Ascending aorta (tissue), 2 donors: ENCODE data around the gene BST1. TPM values are rescaled to one million over a fixed set of nuclear protein-coding genes. Genes with fewer than 3 reads are reported as not detected.

Source experiments
- DNase-seq, 2 donors: peaks; one replicate each; pipeline ENCODE4 v3.0.0-alpha.2; 2019; ENCODE audit warnings: low spot score in 2 of 2
- H3K27ac ChIP-seq, 2 donors: fragments of 200-600 bp; sonication (generic); one replicate each; pipeline ENCODE4 v1.5.1; 2016 to 2017; ENCODE audit warnings: mild to moderate bottlenecking in 1 of 2
- H3K27me3 ChIP-seq: fragments of 200-600 bp; sonication (generic); one replicate; pipeline ENCODE4 v1.5.1; 2017
- H3K36me3 ChIP-seq, 2 donors: fragments of 200-600 bp; sonication (generic); one replicate each; pipeline ENCODE4 v1.5.1; 2016
- H3K4me1 ChIP-seq, 2 donors: fragments of 200-600 bp; sonication (generic); one replicate each; pipeline ENCODE4 v1.5.1; 2016 to 2017; ENCODE audit warnings: mild to moderate bottlenecking in 1 of 2
- H3K4me3 ChIP-seq, 2 donors: fragments of 200-600 bp; sonication (generic); one replicate each; pipeline ENCODE4 v1.5.1; 2016 to 2017; ENCODE audit warnings: mild to moderate bottlenecking in 1 of 2
- H3K9me3 ChIP-seq, 2 donors: fragments of 200-600 bp; sonication (generic); one replicate each; pipeline ENCODE4 v1.5.1; 2016
- intact Hi-C: fragments of 100-400 bp; cut with DNase I; formaldehyde crosslinking; loops from one replicate; pipeline ENCODE4 v1.15.1; 2023
- total RNA-seq: library from RNA; depleted of rRNA; stranded (reverse); fragments of >200 nt; gene quantifications from one replicate; pipeline ENCODE4 v1.1.0, GENCODE V29; 2016
- TF ChIP-seq, protein P1 (sequence below), 3 experiments: fragments of 200-600 bp in 2 of 3; fragments of 450-650 bp in 1 of 3; sonication (generic) in 2 of 3; IDR thresholded peaks; one replicate each; pipeline ENCODE4 v1.5.1; 2016 to 2019; ENCODE audit warnings: antibody characterized with exemption in 3 of 3, mild to moderate bottlenecking in 1 of 3, moderate library complexity in 1 of 3

BST1 gene
- total RNA-seq, 1 donor from 2014 or later, result 22.7 TPM

- H3K27ac ChIP-seq, result peak overlapping the region in 1 of 2 donors; percentile 54
- no peaks in the 10 kb centered on the region for H3K27me3 ChIP-seq
- H3K36me3 ChIP-seq, result no peaks in the 10 kb centered on the region
- intact Hi-C loops, result no loop called here
- H3K4me1 ChIP-seq, result peaks cover 0 to 2% of the 10 kb centered on the region in 2 donors
- peak overlapping the region; percentile 60 to 78 for H3K4me3 ChIP-seq
- H3K9me3 ChIP-seq, result no peaks in the 10 kb centered on the region
- TF ChIP-seq, protein P1, sequence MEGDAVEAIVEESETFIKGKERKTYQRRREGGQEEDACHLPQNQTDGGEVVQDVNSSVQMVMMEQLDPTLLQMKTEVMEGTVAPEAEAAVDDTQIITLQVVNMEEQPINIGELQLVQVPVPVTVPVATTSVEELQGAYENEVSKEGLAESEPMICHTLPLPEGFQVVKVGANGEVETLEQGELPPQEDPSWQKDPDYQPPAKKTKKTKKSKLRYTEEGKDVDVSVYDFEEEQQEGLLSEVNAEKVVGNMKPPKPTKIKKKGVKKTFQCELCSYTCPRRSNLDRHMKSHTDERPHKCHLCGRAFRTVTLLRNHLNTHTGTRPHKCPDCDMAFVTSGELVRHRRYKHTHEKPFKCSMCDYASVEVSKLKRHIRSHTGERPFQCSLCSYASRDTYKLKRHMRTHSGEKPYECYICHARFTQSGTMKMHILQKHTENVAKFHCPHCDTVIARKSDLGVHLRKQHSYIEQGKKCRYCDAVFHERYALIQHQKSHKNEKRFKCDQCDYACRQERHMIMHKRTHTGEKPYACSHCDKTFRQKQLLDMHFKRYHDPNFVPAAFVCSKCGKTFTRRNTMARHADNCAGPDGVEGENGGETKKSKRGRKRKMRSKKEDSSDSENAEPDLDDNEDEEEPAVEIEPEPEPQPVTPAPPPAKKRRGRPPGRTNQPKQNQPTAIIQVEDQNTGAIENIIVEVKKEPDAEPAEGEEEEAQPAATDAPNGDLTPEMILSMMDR (IDR thresholded peaks at IDR 0.05), result no peak
- DNase-seq, result no peak
Observed at GRCh38 chr4:15779809-15780208, 76.9 kb downstream of the BST1 start.

DNA sequence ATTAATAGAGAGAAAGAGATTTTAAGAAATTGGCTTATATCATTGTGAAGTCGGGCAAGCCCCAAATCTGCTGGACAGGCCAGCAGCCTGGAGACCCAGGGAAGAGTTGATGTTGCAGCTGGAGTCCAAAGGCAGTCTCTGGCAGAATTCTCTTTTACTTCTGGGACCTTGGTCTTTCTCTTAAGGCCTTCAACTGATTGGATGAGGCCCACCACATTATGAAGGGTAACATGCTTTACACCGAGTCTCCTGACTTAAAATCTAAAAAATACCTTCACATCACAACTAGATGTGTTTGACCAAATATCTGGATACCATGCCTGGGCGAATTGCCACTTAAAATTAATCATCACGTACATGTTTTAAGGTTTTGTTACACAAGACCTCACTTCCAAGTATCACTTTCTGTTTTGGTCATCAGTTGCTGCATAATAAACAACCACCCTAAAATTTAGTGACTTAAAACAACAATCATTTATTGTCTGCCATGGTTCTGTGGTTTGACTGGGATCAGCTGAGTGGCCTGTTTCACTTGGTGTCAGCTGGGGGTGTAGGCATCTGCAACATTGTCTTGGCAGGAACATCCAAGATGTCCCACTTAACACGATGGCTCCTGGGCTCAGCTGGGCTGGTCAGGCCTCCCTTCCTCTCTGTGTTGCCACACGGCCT lies 78.7 kb downstream of the BST1 start:
- no peak for DNase-seq
- Histone ChIP-seq H3K27ac (no peak overlapping the region), H3K4me1 (peaks cover 0 to 2% of the 10 kb centered on the region in 2 donors), H3K9me3 (no peaks in the 10 kb centered on the region), H3K4me3 (no peak overlapping the region), H3K27me3 (no peaks in the 10 kb centered on the region), H3K36me3 (no peaks in the 10 kb centered on the region)
- intact Hi-C loops, result no loop called here
- TF ChIP-seq, protein P1 (IDR thresholded peaks at IDR 0.05), result no peak

Other genes with a start within 250 kb of the BST1 start
- gene CC2D2A, start 233.2 kb upstream of the BST1 start, total RNA-seq, result 2.8 TPM
- 59.0 TPM for gene FBXL5, start 47.7 kb upstream of the BST1 start, total RNA-seq
- gene FAM200B, start 21.2 kb upstream of the BST1 start, total RNA-seq, result 34.9 TPM
- 1.4 TPM for gene CD38, start 75.3 kb downstream of the BST1 start, total RNA-seq
- not detected for gene FGFBP1, start 235.7 kb downstream of the BST1 start, total RNA-seq